Activated CD4-positive, alpha-beta T cell treated with anti-CD3 and anti-CD28 coated beads, Interleukin-2, amount 50 U/mL, for 16 hours (primary cell): ENCODE data around the gene UGT2B17.
"Not testable (repeated sequence)": the region's sequence is repeated elsewhere in the genome, so short reads cannot be mapped to it uniquely, and the experiment has no call there.

ENCODE experiments used
- DNase-seq: peaks from one replicate; pipeline ENCODE4 v3.0.0-alpha.2; 2020

UGT2B17 gene

GRCh38 chr4:68568535-68568934 is 7.6 kb downstream of the UGT2B17 start:
- DNase-seq: not testable (repeated sequence)

- DNase-seq: not testable (repeated sequence)
These were observed 9.8 kb downstream of the UGT2B17 start for GRCh38 chr4:68566364-68566763.

DNA sequence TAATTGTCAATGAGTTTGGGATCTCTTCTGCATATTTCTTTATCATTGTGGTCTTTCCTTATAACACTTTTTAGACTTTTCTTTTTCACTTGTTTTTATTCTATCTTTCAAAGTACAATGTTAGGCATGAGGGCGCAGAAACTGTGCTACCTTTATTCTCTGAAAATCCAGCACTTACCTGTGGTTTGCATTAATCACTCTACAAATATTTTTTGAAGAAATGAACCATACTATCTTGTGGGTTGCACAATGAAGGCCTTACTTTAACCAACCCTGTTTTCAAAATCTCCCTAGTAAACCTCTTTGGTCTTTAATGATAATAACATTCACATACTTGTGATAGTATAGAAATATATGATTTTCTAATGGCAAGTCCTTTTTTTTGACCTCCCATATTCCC is 11.0 kb downstream of the UGT2B17 start:
- not testable (repeated sequence) for DNase-seq

- not testable (repeated sequence) for DNase-seq
These were observed 15.6 kb downstream of the UGT2B17 start for GRCh38 chr4:68560364-68561070.

- not testable (repeated sequence) for DNase-seq
These were observed 22.3 kb downstream of the UGT2B17 start for GRCh38 chr4:68553830-68554229.

DNA sequence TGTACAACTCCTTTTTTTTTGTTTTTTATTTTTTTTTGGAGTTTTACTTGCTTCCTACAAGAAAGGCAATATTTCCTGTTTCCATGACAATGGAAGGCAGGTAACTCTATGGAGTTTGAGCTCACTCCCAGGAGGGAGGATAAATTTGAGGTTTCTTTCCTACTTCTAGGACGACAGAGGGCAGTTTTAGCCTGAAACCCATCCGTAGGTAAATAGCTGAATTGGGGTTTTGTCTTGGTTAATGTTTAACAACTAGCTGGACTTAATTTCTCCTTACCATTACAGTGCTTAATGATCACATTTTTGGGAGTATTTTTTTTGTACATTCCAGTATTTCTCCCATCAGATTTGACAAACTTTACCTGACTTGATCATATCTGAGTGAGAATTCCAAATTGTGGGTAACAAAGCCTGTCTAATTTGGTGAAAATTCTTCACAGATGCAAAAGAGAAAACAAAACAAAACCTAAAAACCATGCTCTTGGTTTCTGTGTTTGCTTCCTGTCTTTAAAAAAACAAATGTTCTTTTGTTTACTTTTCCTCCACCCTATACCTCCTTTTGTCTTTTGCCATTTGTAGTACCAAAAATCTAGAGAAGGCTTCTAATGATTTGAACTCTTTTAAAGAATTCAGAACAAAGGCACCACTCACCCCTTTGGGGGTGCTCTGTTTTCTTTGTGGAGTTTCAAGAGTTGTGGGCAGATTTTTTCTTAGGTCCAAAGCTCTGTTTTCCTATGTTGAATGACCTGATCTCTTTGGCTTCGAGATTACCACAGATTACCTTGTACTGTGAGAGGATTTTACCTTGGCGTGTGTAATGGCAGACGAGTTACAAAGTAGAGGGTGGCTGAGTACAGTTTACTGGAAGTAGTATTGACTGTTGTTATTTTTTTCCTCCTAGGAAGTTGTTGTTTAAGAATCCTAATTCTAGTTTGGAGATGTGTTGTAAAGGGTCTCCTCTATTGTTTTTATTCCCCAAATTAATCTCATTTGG is 23.0 kb downstream of the UGT2B17 start:
- not testable (repeated sequence) for DNase-seq

- not testable (repeated sequence) for DNase-seq
These were observed 33.4 kb downstream of the UGT2B17 start for GRCh38 chr4:68542742-68543141.

- no peak for DNase-seq
These were observed 39.7 kb downstream of the UGT2B17 start for GRCh38 chr4:68536375-68536774.

DNA sequence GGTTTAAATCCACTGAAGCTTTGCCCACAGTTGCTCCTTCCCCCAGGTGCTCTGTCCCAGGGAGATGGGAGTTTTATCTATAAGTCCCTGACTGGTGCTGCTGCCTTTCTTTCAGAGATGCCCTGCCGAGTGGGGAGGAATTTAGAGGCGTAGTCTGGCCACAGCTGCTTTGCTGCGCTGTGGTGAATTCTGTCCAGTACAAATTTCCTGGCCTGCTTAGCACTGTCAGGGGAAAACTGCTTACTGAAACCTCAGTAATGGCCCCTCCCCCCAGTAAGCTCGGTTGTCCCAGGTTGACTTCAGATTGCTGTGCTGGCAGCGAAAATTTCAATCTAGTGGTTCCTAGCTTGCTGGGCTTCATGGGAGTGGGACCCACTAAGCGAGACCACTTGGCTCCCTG is 40.1 kb downstream of the UGT2B17 start:
- DNase-seq: no peak

DNA sequence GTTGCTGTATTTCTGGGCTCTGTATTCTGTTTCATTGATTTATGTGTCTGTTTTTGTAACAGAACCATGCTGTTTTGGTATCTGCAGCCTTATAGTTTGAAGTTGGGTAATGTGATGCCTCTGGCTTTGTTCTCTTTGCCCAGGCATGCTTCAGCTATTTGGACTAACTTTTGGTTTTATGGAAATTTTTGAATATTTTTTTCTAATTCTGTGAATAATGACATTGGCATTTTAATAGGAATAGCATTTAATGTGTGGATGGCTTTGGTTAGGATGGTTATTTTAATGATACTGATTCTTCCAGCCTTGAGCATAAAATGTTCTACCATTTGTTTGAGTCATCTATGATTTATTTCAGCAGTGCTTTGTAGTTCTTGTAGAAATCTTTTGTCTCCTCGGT is 53.9 kb downstream of the UGT2B17 start:
- DNase-seq: not testable (repeated sequence)

DNA sequence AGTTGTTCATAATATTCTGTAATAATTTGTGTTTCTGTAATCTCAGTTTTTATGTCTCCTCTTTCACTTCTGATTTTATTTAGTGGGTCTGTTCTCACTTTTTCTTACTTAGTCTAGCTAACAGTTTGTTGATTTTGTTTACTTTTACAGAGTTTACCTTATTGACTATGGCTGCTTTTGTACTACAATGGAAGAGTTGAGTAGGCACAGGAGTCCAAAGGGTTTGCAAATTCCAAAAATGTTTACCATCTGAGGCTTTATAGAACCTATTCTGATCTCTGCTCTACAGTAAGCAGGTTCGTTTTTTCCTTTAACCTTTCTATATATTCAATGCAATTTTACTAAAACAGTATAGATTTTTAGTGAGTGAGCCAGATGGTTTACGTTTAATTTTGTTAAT is 55.1 kb downstream of the UGT2B17 start:
- no peak for DNase-seq

- no peak for DNase-seq
These were observed 57.2 kb downstream of the UGT2B17 start for GRCh38 chr4:68518889-68519288.

- not testable (repeated sequence) for DNase-seq
These were observed 70.7 kb downstream of the UGT2B17 start for GRCh38 chr4:68505452-68505851.

DNA sequence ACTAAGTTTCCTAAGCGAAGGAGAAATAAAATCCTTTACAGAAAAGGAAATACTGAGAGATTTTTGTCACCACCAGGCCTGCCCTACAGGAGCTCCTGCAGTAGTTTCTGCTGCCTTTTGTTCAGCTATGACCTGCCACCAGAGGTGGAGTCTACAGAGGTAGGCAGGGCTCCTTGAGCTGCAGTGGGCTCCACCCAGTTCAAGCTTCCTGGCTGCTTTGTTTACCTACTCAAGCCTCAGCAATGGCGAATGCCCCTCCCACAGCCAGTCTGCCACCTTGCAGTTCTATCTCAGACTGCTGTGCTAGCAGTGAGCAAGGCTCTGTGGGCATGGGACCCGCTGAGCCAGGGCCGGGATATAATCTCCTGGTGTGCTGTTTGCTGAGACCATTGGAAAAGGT is 71.3 kb downstream of the UGT2B17 start:
- not testable (repeated sequence) for DNase-seq

- DNase-seq: not testable (repeated sequence)
These were observed 72.7 kb downstream of the UGT2B17 start for GRCh38 chr4:68503462-68503861.

- DNase-seq: no peak
These were observed 77.1 kb downstream of the UGT2B17 start for GRCh38 chr4:68499021-68499420.

DNA sequence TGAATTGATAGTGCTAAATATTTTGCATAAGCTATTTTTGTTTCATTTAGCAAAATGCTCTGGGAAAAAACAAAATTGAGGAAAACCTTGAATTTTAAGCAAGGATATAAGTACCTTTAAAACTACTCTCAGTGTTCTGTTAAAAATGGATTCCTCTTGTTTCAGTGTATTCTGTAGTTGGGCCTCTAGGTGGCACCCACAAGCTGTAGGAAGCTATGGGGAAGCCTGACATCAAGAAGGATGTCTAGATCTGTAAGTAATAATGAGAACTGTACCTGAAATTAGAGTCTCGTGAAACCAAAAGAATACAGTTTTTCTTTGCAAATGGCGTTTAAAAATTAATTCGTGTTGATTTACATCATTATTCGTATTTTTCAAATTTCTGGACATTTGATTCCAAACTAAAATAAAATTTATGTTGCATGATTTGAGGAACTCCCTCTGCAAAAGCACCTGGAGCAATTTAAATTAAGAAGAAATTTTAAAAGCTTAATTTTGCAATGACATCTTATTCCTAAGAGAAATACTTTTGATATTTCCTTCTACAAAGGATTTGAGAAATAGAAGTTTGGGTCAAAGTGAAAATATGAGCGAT is 77.6 kb downstream of the UGT2B17 start:
- DNase-seq: peak; percentile 68

- DNase-seq: no peak
These were observed 81.4 kb downstream of the UGT2B17 start for GRCh38 chr4:68494688-68495087.

- no peak for DNase-seq
These were observed 85.2 kb downstream of the UGT2B17 start for GRCh38 chr4:68490826-68491457.

DNA sequence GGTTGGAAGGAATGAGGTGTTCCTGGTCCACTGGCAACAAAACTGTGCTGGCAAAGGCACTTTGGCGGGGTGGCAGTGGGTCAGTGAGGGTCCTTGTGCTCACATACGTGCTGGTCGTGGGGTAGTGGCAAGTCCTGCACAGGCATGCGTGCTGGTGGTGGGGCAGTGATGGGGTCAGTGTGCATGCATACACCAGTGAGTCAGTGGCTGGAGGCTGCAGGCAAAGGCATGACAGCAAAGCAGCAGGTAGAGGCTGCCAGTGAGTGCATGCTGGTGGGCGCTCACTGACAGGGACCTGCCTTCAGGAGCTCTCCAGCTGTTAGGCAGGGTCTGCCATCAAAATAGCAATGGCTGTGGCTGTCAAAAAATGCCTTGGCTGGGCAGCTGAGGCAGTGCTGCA is 86.8 kb downstream of the UGT2B17 start:
- DNase-seq: no peak
